Measurements from ENCODE around the gene TCTA. TPM values are rescaled to one million over a fixed set of nuclear protein-coding genes. Genes with fewer than 3 reads are reported as not detected.

TCTA gene
- total RNA-seq, 3 donors from 2014 or later (not counting 1 experiment from before 2014, with no cell fraction given), result 35.4 to 40.7 (median 36.7) TPM

DNA sequence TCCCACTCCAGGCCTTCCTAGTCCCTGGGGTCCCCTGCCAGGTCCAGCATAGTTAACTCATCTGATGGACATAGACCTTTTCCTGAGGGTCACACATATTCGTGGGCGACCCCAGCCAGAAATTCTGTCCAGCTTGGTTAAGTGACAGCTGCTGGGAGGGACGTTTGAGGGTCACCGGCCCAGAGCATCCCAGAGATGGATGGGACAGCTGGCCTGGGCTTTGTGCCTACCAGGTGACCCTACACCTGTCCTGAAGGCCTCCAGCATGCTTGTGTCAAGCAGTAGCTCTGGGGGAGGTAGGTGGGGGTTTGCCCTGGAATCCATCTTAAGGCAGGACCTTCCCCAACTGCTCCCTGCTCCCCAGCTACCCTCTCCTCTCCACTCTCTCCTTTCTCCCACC lies 48.7 kb downstream of the TCTA start:
- intact Hi-C loops (cut with micrococcal nuclease), result no loop called here
- Mint-ChIP-seq H3K27ac (no peak overlapping the region), H3K9me3 (no peaks in the 10 kb centered on the region), H3K27me3 (ENCODE audit: low read depth in 2 of 2) (no peaks in the 10 kb centered on the region), H3K4me3 (no peak overlapping the region), H3K4me1 (no peaks in the 10 kb centered on the region), H3K36me3 (no peaks in the 10 kb centered on the region)
- ATAC-seq (no peak), DNase-seq (no peak)
- Histone ChIP-seq H3K27me3 (ENCODE audit: control insufficient read depth, insufficient read depth, low read length) (no peaks in the 10 kb centered on the region), H3K27ac (ENCODE audit: low read length) (no peak overlapping the region), H3K4me1 (ENCODE audit: control insufficient read depth, insufficient read depth, low read length) (no peaks in the 10 kb centered on the region), H3K4me3 (ENCODE audit: low read length) (no peak overlapping the region), H3K36me3 (ENCODE audit: control insufficient read depth, insufficient read depth, low read length) (no peaks in the 10 kb centered on the region), H3K9me3 (ENCODE audit: control insufficient read depth, insufficient read depth, low read length) (no peaks in the 10 kb centered on the region)
- TF ChIP-seq, protein P1, sequence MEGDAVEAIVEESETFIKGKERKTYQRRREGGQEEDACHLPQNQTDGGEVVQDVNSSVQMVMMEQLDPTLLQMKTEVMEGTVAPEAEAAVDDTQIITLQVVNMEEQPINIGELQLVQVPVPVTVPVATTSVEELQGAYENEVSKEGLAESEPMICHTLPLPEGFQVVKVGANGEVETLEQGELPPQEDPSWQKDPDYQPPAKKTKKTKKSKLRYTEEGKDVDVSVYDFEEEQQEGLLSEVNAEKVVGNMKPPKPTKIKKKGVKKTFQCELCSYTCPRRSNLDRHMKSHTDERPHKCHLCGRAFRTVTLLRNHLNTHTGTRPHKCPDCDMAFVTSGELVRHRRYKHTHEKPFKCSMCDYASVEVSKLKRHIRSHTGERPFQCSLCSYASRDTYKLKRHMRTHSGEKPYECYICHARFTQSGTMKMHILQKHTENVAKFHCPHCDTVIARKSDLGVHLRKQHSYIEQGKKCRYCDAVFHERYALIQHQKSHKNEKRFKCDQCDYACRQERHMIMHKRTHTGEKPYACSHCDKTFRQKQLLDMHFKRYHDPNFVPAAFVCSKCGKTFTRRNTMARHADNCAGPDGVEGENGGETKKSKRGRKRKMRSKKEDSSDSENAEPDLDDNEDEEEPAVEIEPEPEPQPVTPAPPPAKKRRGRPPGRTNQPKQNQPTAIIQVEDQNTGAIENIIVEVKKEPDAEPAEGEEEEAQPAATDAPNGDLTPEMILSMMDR (IDR thresholded peaks at IDR 0.05), result no peak
- 79% methylated on average over 4 of the region's 4 CpGs for WGBS (ENCODE audit: insufficient coverage)

DNA sequence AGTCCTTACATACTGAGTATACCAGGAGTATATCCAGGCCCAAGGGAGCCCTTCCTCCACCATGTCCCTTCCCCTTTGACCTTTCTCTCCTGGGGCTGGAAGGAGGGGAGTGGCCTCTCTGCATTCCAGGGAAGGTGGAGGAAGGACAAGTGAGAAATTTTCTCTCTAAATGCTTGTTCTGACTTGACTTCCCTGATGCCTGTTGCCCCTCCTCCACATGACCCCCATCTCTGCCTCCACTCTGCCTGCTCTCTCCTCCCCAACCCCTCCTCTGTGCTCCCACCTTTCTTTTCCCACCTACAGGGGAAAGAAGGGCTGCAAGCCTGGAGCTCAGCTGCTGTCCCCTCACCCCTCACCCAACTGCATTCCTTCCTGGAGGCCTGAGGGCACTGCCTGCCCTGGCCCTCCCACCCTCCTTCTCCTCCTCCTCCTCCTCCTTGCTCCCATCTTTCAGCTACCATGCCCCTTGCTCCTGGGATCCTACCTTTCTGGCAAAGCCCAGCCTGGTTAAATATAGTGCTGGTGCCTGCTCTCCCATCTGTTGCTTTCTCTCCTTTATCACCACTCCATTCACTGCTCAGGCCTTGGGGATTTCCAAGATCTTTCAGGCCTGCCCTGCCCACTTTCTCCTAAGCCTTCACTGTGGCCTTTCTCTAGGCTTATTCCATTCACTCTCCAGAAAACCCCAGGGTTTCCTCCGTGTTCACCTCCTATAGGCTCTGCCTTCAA lies 49.4 kb downstream of the TCTA start:
- Mint-ChIP-seq H3K36me3 (no peaks in the 10 kb centered on the region), H3K4me1 (no peaks in the 10 kb centered on the region), H3K27ac (no peak overlapping the region), H3K4me3 (no peak overlapping the region), H3K27me3 (ENCODE audit: low read depth in 2 of 2) (no peaks in the 10 kb centered on the region), H3K9me3 (no peaks in the 10 kb centered on the region)
- H3K27ac ChIP-seq (ENCODE audit: low read length), result no peak overlapping the region
- no peaks in the 10 kb centered on the region for H3K27me3 ChIP-seq (ENCODE audit: control insufficient read depth, insufficient read depth, low read length)
- DNase-seq (no peak), ATAC-seq (no peak)
- H3K36me3 ChIP-seq (ENCODE audit: control insufficient read depth, insufficient read depth, low read length), result no peaks in the 10 kb centered on the region
- WGBS (ENCODE audit: insufficient coverage), result 92% methylated on average over 1 of the region's 1 CpG
- TF ChIP-seq, protein P1 (IDR thresholded peaks at IDR 0.05), result no peak
- H3K9me3 ChIP-seq (ENCODE audit: control insufficient read depth, insufficient read depth, low read length), result no peaks in the 10 kb centered on the region
- intact Hi-C loops (cut with micrococcal nuclease), result no loop called here
- H3K4me1 ChIP-seq (ENCODE audit: control insufficient read depth, insufficient read depth, low read length), result no peaks in the 10 kb centered on the region
- H3K4me3 ChIP-seq (ENCODE audit: low read length), result no peak overlapping the region

DNA sequence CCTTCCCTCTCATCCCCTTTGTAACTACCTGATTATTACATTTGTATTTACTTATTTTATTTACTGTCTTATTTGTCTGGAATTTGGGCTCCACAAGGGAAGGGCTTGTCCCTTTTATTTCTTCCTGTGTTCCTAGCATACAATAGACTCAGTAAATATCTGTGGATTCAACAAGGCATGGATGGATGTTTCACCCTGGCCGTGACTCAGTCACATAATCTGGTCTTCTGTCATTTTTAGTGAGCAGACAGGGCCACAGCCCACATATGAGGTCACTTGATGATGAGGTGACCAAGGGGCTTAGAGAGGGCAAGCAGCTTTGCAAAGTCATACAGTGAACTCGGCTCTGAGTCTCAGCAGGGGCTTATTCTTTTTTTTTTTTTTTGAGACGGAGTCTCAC lies 50.0 kb downstream of the TCTA start:
- H3K27ac ChIP-seq (ENCODE audit: low read length), result no peak overlapping the region
- no peaks in the 10 kb centered on the region for H3K4me1 Mint-ChIP-seq
- no peak overlapping the region for H3K4me3 Mint-ChIP-seq
- no peak overlapping the region for H3K4me3 ChIP-seq (ENCODE audit: low read length)
- TF ChIP-seq, protein P1 (IDR thresholded peaks at IDR 0.05), result no peak
- intact Hi-C loops (cut with micrococcal nuclease), result no loop called here
- no peak for ATAC-seq
- 81% methylated on average over 3 of the region's 3 CpGs for whole genome bisulfite sequencing (ENCODE audit: insufficient coverage)
- no peaks in the 10 kb centered on the region for H3K27me3 Mint-ChIP-seq (ENCODE audit: low read depth in 2 of 2)
- no peak overlapping the region for H3K27ac Mint-ChIP-seq
- no peaks in the 10 kb centered on the region for H3K4me1 ChIP-seq (ENCODE audit: control insufficient read depth, insufficient read depth, low read length)
- H3K9me3 ChIP-seq (ENCODE audit: control insufficient read depth, insufficient read depth, low read length), result no peaks in the 10 kb centered on the region
- no peaks in the 10 kb centered on the region for H3K27me3 ChIP-seq (ENCODE audit: control insufficient read depth, insufficient read depth, low read length)
- H3K9me3 Mint-ChIP-seq, result no peaks in the 10 kb centered on the region
- H3K36me3 ChIP-seq (ENCODE audit: control insufficient read depth, insufficient read depth, low read length), result no peaks in the 10 kb centered on the region
- DNase-seq, result no peak
- no peaks in the 10 kb centered on the region for H3K36me3 Mint-ChIP-seq

Data from natural killer cell (primary cell).